HepG2 (cell line): Measurements from ENCODE around the gene SRSF1. TPM values are rescaled to one million over a fixed set of nuclear protein-coding genes. Genes with fewer than 3 reads are reported as not detected.

Experiments used
- DNMT3B ChIP-seq: conservative IDR thresholded peaks from 2 replicates; pipeline ENCODE4 v1.6.1; 2016; ENCODE audit warnings: missing biosample characterization, control low read depth
- JDP2 ChIP-seq: sonication (generic); formaldehyde crosslinking; IDR thresholded peaks from 2 replicates; pipeline ENCODE4 v1.8.1; 2022; ENCODE audit warnings: missing genetic modification reagents, borderline replicate concordance
- NKX3-1 ChIP-seq: sonication (generic); formaldehyde crosslinking; IDR thresholded peaks from 2 replicates; pipeline ENCODE4 v1.5.0; 2020; ENCODE audit warnings: missing genetic modification reagents
- RBAK ChIP-seq: sonication (generic); formaldehyde crosslinking; IDR thresholded peaks from 2 replicates; pipeline ENCODE4 v1.5.1; 2020; ENCODE audit warnings: mild to moderate bottlenecking, missing genetic modification reagents
- SMARCE1 ChIP-seq: fragments of 450-650 bp; IDR thresholded peaks from 2 replicates; pipeline ENCODE4 v1.6.1; 2017; ENCODE audit warnings: borderline replicate concordance
- TEAD2 ChIP-seq: sonication (generic); formaldehyde crosslinking; IDR thresholded peaks from 2 replicates; pipeline ENCODE4 v1.9.0; 2021; ENCODE audit warnings: missing genetic modification reagents
- TP53 ChIP-seq: sonication (generic); formaldehyde crosslinking; conservative IDR thresholded peaks from 2 replicates; pipeline ENCODE4 v1.4.0; 2020; ENCODE audit warnings: missing genetic modification reagents
- ZBTB38 ChIP-seq: sonication (generic); formaldehyde crosslinking; IDR thresholded peaks from 2 replicates; pipeline ENCODE4 v1.5.1; 2020; ENCODE audit warnings: mild to moderate bottlenecking, missing genetic modification reagents
- ZBTB42 ChIP-seq: sonication (generic); formaldehyde crosslinking; IDR thresholded peaks from 2 replicates; pipeline ENCODE4 v1.5.0; 2020; ENCODE audit warnings: mild to moderate bottlenecking, missing genetic modification reagents
- ZNF543 ChIP-seq: sonication (generic); formaldehyde crosslinking; IDR thresholded peaks from 2 replicates; pipeline ENCODE4 v1.4.0; 2020; ENCODE audit warnings: mild to moderate bottlenecking, missing genetic modification reagents
- ZNF646 ChIP-seq: sonication (generic); formaldehyde crosslinking; IDR thresholded peaks from 2 replicates; pipeline ENCODE4 v1.9.0; 2021; ENCODE audit warnings: mild to moderate bottlenecking, missing genetic modification reagents
- ZNF724P ChIP-seq: sonication (generic); formaldehyde crosslinking; IDR thresholded peaks from 2 replicates; pipeline ENCODE4 v1.8.0; 2022; ENCODE audit warnings: missing genetic modification reagents, borderline replicate concordance
- polyA plus RNA-seq, 8 experiments: library from polyadenylated mRNA; depleted of rRNA in 3 of 8; stranded (reverse) in 7 of 8; unstranded in 1 of 8; fragments of >200 nt; fragmentation: Illumina TruSeq in 4 of 8; extraction: Trizol in 4 of 8; gene quantifications; 2 replicates each; pipeline versions ENCODE4 v1.2.1 to v1.2.3, GENCODE V29; 2011 to 2016; ENCODE audit warnings: low read depth in 4 of 8, missing spikeins in 1 of 8, mixed read lengths in 1 of 8; ENCODE audit not compliant: insufficient read depth in 1 of 8
- total RNA-seq, 5 experiments: library from RNA; depleted of rRNA; stranded (reverse); fragments of >200 nt; fragmentation: Illumina TruSeq; extraction: Trizol; gene quantifications; 2 replicates each; pipeline ENCODE4 v1.2.3, GENCODE V29; 2016; ENCODE audit warnings: low read depth in 1 of 5
- TF ChIP-seq, protein P1 (sequence below): sonication (generic); formaldehyde crosslinking; IDR thresholded peaks from 2 replicates; pipeline ENCODE4 v1.4.0; 2020; ENCODE audit warnings: missing genetic modification reagents, mild to moderate bottlenecking, borderline replicate concordance
- TF ChIP-seq, protein P2 (sequence below): IDR thresholded peaks from 2 replicates; pipeline ENCODE4 v1.6.1; 2018; ENCODE audit warnings: missing genetic modification reagents, mild to moderate bottlenecking, missing compliant biosample characterization
- TF ChIP-seq, protein P3 (sequence below): sonication (generic); formaldehyde crosslinking; IDR thresholded peaks from 2 replicates; pipeline ENCODE4 v1.4.0; 2020; ENCODE audit warnings: mild to moderate bottlenecking, missing genetic modification reagents, borderline replicate concordance

Gene SRSF1
- total and polyA plus RNA-seq, 2 of the 13 experiments (the other 11 are each of a cell fraction or from before 2014, with no cell fraction given), result 142 to 445 TPM

- TF ChIP-seq ZNF646 (CRISPR knock-in tag) (no peak), TEAD2 (CRISPR knock-in tag) (no peak), TP53 (CRISPR knock-in tag) (no peak), NKX3-1 (no peak; the same call in 1 of the 2 replicates), ZBTB38 (no peak; the same call in 1 of the 2 replicates), JDP2 (no peak), SMARCE1 (no peak), ZNF724P (no peak), ZNF543 (0 out of 2 replicates have a peak, but pooled peaks have one; percentile 41), RBAK (no peak), DNMT3B (CRISPR knock-in tag) (no peak), ZBTB42 (CRISPR knock-in tag) (no peak)
- TF ChIP-seq, protein P1, sequence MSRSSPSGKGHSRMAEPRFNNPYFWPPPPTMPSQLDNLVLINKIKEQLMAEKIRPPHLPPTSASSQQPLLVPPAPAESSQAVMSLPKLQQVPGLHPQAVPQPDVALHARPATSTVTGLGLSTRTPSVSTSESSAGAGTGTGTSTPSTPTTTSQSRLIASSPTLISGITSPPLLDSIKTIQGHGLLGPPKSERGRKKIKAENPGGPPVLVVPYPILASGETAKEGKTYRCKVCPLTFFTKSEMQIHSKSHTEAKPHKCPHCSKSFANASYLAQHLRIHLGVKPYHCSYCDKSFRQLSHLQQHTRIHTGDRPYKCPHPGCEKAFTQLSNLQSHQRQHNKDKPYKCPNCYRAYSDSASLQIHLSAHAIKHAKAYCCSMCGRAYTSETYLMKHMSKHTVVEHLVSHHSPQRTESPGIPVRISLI, result 0 out of 2 replicates have a peak, but pooled peaks have one; percentile 48
- TF ChIP-seq, protein P2, sequence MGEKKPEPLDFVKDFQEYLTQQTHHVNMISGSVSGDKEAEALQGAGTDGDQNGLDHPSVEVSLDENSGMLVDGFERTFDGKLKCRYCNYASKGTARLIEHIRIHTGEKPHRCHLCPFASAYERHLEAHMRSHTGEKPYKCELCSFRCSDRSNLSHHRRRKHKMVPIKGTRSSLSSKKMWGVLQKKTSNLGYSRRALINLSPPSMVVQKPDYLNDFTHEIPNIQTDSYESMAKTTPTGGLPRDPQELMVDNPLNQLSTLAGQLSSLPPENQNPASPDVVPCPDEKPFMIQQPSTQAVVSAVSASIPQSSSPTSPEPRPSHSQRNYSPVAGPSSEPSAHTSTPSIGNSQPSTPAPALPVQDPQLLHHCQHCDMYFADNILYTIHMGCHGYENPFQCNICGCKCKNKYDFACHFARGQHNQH, result no peak
- TF ChIP-seq, protein P3, sequence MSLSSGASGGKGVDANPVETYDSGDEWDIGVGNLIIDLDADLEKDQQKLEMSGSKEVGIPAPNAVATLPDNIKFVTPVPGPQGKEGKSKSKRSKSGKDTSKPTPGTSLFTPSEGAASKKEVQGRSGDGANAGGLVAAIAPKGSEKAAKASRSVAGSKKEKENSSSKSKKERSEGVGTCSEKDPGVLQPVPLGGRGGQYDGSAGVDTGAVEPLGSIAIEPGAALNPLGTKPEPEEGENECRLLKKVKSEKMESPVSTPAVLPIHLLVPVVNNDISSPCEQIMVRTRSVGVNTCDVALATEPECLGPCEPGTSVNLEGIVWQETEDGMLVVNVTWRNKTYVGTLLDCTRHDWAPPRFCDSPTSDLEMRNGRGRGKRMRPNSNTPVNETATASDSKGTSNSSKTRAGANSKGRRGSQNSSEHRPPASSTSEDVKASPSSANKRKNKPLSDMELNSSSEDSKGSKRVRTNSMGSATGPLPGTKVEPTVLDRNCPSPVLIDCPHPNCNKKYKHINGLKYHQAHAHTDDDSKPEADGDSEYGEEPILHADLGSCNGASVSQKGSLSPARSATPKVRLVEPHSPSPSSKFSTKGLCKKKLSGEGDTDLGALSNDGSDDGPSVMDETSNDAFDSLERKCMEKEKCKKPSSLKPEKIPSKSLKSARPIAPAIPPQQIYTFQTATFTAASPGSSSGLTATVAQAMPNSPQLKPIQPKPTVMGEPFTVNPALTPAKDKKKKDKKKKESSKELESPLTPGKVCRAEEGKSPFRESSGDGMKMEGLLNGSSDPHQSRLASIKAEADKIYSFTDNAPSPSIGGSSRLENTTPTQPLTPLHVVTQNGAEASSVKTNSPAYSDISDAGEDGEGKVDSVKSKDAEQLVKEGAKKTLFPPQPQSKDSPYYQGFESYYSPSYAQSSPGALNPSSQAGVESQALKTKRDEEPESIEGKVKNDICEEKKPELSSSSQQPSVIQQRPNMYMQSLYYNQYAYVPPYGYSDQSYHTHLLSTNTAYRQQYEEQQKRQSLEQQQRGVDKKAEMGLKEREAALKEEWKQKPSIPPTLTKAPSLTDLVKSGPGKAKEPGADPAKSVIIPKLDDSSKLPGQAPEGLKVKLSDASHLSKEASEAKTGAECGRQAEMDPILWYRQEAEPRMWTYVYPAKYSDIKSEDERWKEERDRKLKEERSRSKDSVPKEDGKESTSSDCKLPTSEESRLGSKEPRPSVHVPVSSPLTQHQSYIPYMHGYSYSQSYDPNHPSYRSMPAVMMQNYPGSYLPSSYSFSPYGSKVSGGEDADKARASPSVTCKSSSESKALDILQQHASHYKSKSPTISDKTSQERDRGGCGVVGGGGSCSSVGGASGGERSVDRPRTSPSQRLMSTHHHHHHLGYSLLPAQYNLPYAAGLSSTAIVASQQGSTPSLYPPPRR (CRISPR knock-in tag), result peak; percentile 84
Observed at GRCh38 chr17:57988301-57989250, 18.5 kb downstream of the SRSF1 start (continued).
